GM19239 (cell line): Measurements from ENCODE around the gene PTPRN2.

Experiments
- DNase-seq: peaks from one replicate; pipeline ENCODE4 v3.0.0; 2011; ENCODE audit warnings: low spot score; ENCODE audit not compliant: insufficient read length
- FAIRE-seq: peaks from 2 replicates; lab custom pipeline; 2011; peaks lifted over from hg19 to GRCh38; lab: Jason Lieb, UNC

The PTPRN2 gene

GRCh38 chr7:157557263-157557662 lies 1030.4 kb downstream of the PTPRN2 start:
- FAIRE-seq, result no peak
- no peak for DNase-seq

GRCh38 chr7:157556642-157556944 lies 1031.0 kb downstream of the PTPRN2 start:
- FAIRE-seq (no peak), DNase-seq (no peak)

GRCh38 chr7:157555944-157556641 lies 1031.5 kb downstream of the PTPRN2 start:
- FAIRE-seq (no peak), DNase-seq (no peak)

GRCh38 chr7:157555313-157555712 lies 1032.3 kb downstream of the PTPRN2 start:
- DNase-seq (no peak), FAIRE-seq (no peak)

- FAIRE-seq (no peak), DNase-seq (no peak)
Measured at GRCh38 chr7:157554393-157555238, 1033.0 kb downstream of the PTPRN2 start.

- FAIRE-seq (no peak), DNase-seq (no peak)
Measured at GRCh38 chr7:157553256-157553655, 1034.4 kb downstream of the PTPRN2 start.

- FAIRE-seq (no peak), DNase-seq (no peak)
Measured at GRCh38 chr7:157552295-157552993, 1035.2 kb downstream of the PTPRN2 start.

GRCh38 chr7:157551325-157552070 lies 1036.1 kb downstream of the PTPRN2 start:
- FAIRE-seq, result no peak
- no peak for DNase-seq

GRCh38 chr7:157550300-157551275 lies 1037.0 kb downstream of the PTPRN2 start:
- DNase-seq, result no peak
- FAIRE-seq, result no peak

- FAIRE-seq, result no peak
- DNase-seq, result no peak
Measured at GRCh38 chr7:157549612-157550299, 1037.9 kb downstream of the PTPRN2 start.

GRCh38 chr7:157548691-157549303 lies 1038.8 kb downstream of the PTPRN2 start:
- no peak for FAIRE-seq
- no peak for DNase-seq

GRCh38 chr7:157547611-157548010 lies 1040.0 kb downstream of the PTPRN2 start:
- no peak for FAIRE-seq
- no peak for DNase-seq

- FAIRE-seq (no peak), DNase-seq (no peak)
Measured at GRCh38 chr7:157547102-157547501, 1040.5 kb downstream of the PTPRN2 start.

GRCh38 chr7:157545681-157546060 lies 1042.0 kb downstream of the PTPRN2 start:
- FAIRE-seq (no peak), DNase-seq (no peak)

- FAIRE-seq, result no peak
- no peak for DNase-seq
Measured at GRCh38 chr7:157544980-157545680, 1042.5 kb downstream of the PTPRN2 start.

GRCh38 chr7:157544226-157544625 lies 1043.4 kb downstream of the PTPRN2 start:
- FAIRE-seq, result no peak
- no peak for DNase-seq

- no peak for FAIRE-seq
- DNase-seq, result no peak
Measured at GRCh38 chr7:157543791-157544190, 1043.8 kb downstream of the PTPRN2 start.

GRCh38 chr7:157543276-157543675 lies 1044.3 kb downstream of the PTPRN2 start:
- FAIRE-seq, result no peak

More at GRCh38 chr7:157543276-157543675, 1044.3 kb downstream of the PTPRN2 start:
- no peak for DNase-seq
